Right lobe of liver (tissue), 6 donors: ENCODE data around the gene SPESP1. TPM values are rescaled to one million over a fixed set of nuclear protein-coding genes. Genes with fewer than 3 reads are reported as not detected.
"Not testable (repeated sequence)": the region's sequence is repeated elsewhere in the genome, so short reads cannot be mapped to it uniquely, and the experiment has no call there.

Experiments used
- ATAC-seq, 4 donors: fragments of 200-7000 bp; cut with Tn5 transposase; one replicate each; pipeline ENCODE4 v1.9.1; 2020; ENCODE audit warnings: mild to moderate bottlenecking in 4 of 4, moderate library complexity in 4 of 4
- DNase-seq, 3 donors: peaks; one replicate each; pipeline ENCODE4 v3.0.0-alpha.2; 2020
- H3K27ac ChIP-seq, 3 donors: fragments of 200-600 bp; one replicate each; pipeline ENCODE4 v1.8.0; 2022
- H3K27me3 ChIP-seq, 2 donors: fragments of 200-600 bp; one replicate each; pipeline ENCODE4 v1.8.0; 2022
- H3K36me3 ChIP-seq, 4 donors: fragments of 200-600 bp; sonication (generic) in 1 of 4; one replicate each; pipeline versions ENCODE4 v1.5.1 to v1.8.0; 2017 to 2022; ENCODE audit warnings: control low read depth in 1 of 4
- H3K4me1 ChIP-seq, 4 donors: fragments of 200-600 bp; sonication (generic) in 1 of 4; one replicate each; pipeline versions ENCODE4 v1.5.1 to v1.8.0; 2017 to 2022; ENCODE audit warnings: control low read depth in 1 of 4
- H3K4me3 ChIP-seq, 3 donors: fragments of 200-600 bp; one replicate each; pipeline ENCODE4 v1.8.0; 2022
- H3K9me3 ChIP-seq, 4 donors: fragments of 200-600 bp; sonication (generic) in 1 of 4; one replicate each; pipeline versions ENCODE4 v1.5.1 to v1.8.0; 2017 to 2022; ENCODE audit warnings: control low read depth in 1 of 4
- CTCF ChIP-seq, 4 donors: fragments of 200-600 bp in 3 of 4; fragments of 450-650 bp in 1 of 4; IDR thresholded peaks; one replicate each; pipeline versions ENCODE4 v1.5.1 to v1.8.0; 2016 to 2022; ENCODE audit warnings: antibody characterized with exemption in 4 of 4, mild to moderate bottlenecking in 2 of 4
- POLR2A ChIP-seq: fragments of 450-650 bp; IDR thresholded peaks from one replicate; pipeline ENCODE4 v1.6.1; 2017; ENCODE audit warnings: antibody characterized with exemption, mild to moderate bottlenecking
- WGBS: methylation state at CpG from one replicate; pipeline ENCODE4 v1.1.6; 2018; ENCODE audit warnings: low coverage, low lambda C conversion rate; ENCODE audit not compliant: insufficient coverage; ENCODE audit errors: missing lambda C conversion rate; 5-methylcytosine and 5-hydroxymethylcytosine counted together
- intact Hi-C, 2 donors: fragments of 100-400 bp; cut with DNase I; formaldehyde crosslinking; loops; one replicate each; pipeline versions ENCODE4 v1.11.2 to v1.14.1; 2022
- total RNA-seq, 6 experiments: library from RNA; depleted of rRNA in 2 of 6; stranded (reverse); fragments of >200 nt in 2 of 6; fragmentation: NEBNext Ultra II Directional in 3 of 6; extraction: Animal tissue kit (Norgen Biotek cat#: 25700) in 3 of 6; gene quantifications; one replicate each; pipeline versions ENCODE4 v1.1.0 to v1.2.4, GENCODE V29; 2016 to 2023
- donor health status: DM: no; HTN: yes; CAD: no.
- donor health status: DM: no; HTN: no; CAD: no.
- donor health status: DM: no; HTN: no; CAD: no.
- donor health status: DM: no; HTN: yes; CAD: no.
- donor health status: DM: no; HTN: yes; CAD: no.

SPESP1 gene
- total RNA-seq, 6 experiments from 2014 or later, result 0.26 to 2.8 (median 1.4) TPM

DNA sequence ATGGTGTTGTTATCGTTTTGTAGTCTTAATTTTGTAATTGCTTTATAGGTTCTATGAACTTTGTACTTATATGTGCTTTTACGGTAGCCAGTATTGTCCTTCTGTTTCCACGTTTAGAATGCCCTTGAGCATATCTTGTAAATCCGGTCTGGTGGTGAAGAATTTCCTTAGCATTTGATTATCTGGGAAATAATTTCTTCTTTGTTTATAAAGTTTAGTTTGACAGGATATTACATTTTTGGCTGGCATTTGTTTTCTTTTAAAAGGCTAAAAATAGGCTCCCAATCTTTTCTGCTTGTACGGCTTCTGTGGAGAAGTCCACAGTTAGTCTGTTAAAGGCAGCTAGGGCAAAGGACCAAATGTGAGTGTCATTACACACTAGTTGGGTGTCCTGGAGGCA is 36.7 kb downstream of the SPESP1 start:
- no peaks in the 10 kb centered on the region for H3K36me3 ChIP-seq
- intact Hi-C loops, result no loop called here
- WGBS, result 34% methylated on average over 5 of the region's 5 CpGs
- no peaks in the 10 kb centered on the region for H3K27me3 ChIP-seq
- peaks cover 0 to 5% (median 0%) of the 10 kb centered on the region in 4 donors for H3K9me3 ChIP-seq
- no peak for DNase-seq
- no peak for TF ChIP-seq POLR2A
- TF ChIP-seq CTCF (IDR thresholded peaks at IDR 0.05), result no peak
- H3K4me3 ChIP-seq, result no peak overlapping the region
- no peaks in the 10 kb centered on the region for H3K4me1 ChIP-seq
- no peak overlapping the region for H3K27ac ChIP-seq
- ATAC-seq, result no peak

GRCh38 chr15:68967948-68968347 is 37.6 kb downstream of the SPESP1 start:
- intact Hi-C loops, result no loop called here
- no peaks in the 10 kb centered on the region for H3K36me3 ChIP-seq
- no peaks in the 10 kb centered on the region for H3K27me3 ChIP-seq
- H3K9me3 ChIP-seq, result peaks cover 0 to 5% (median 0%) of the 10 kb centered on the region in 4 donors
- DNase-seq (no peak), ATAC-seq (no peak)
- TF ChIP-seq POLR2A, result no peak
- no peak for TF ChIP-seq CTCF (IDR thresholded peaks at IDR 0.05)
- H3K4me1 ChIP-seq, result no peaks in the 10 kb centered on the region
- no peak overlapping the region for H3K27ac ChIP-seq
- H3K4me3 ChIP-seq, result no peak overlapping the region

DNA sequence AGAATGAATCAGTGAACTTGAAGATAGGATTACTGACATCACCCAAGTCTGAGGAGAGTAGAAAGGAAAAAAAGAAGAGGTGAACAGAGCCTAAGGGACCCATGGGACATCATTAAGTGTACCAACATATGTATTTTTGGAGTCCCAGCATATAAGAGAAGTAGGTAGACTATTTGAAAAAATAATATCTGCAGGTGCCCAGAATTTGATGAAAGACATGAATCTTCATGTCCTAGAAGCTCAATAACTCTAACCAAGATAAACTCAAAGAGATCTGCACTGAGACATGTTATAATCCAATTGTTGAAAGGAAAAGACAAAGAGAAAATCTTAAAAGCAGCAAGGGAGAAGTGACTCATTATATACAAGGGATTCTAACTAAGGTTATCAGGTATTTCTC is 39.0 kb downstream of the SPESP1 start:
- Histone ChIP-seq H3K4me3 (no peak overlapping the region), H3K36me3 (no peaks in the 10 kb centered on the region), H3K4me1 (no peaks in the 10 kb centered on the region), H3K27ac (no peak overlapping the region), H3K27me3 (no peaks in the 10 kb centered on the region), H3K9me3 (peaks cover 0 to 5% (median 0%) of the 10 kb centered on the region in 4 donors)
- no peak for DNase-seq
- intact Hi-C loops, result no loop called here
- no peak for TF ChIP-seq CTCF (IDR thresholded peaks at IDR 0.05)
- TF ChIP-seq POLR2A, result no peak
- ATAC-seq, result no peak

- Histone ChIP-seq H3K4me3 (no peak overlapping the region), H3K9me3 (peaks cover 0 to 5% (median 0%) of the 10 kb centered on the region in 4 donors), H3K27me3 (no peaks in the 10 kb centered on the region), H3K27ac (no peak overlapping the region), H3K4me1 (no peaks in the 10 kb centered on the region), H3K36me3 (no peaks in the 10 kb centered on the region)
- 17% methylated on average over 3 of the region's 4 CpGs for WGBS
- DNase-seq (no peak), ATAC-seq (no peak)
- TF ChIP-seq CTCF (IDR thresholded peaks at IDR 0.05) (no peak), POLR2A (no peak)
- intact Hi-C loops, result no loop called here
Observed at GRCh38 chr15:68972201-68973065, 42.1 kb downstream of the SPESP1 start.

- H3K4me3 ChIP-seq, intact Hi-C loops, H3K36me3 ChIP-seq, H3K27ac ChIP-seq, DNase-seq, H3K4me1 ChIP-seq, H3K9me3 ChIP-seq, ATAC-seq, H3K27me3 ChIP-seq: not testable (repeated sequence)
- WGBS, result no CpG with 5 or more reads among the region's 26 CpGs
Observed at GRCh38 chr15:68975651-68976160, 45.4 kb downstream of the SPESP1 start.

- H3K4me1 ChIP-seq, H3K27me3 ChIP-seq, H3K9me3 ChIP-seq, H3K4me3 ChIP-seq, H3K27ac ChIP-seq, ATAC-seq, intact Hi-C loops, H3K36me3 ChIP-seq, DNase-seq: not testable (repeated sequence)
- WGBS, result 84% methylated on average over 5 of the region's 10 CpGs
Observed at GRCh38 chr15:68977426-68977825, 47.1 kb downstream of the SPESP1 start.
